H1 (cell line): ENCODE measurements around the gene TMEM273. TPM values are rescaled to one million over a fixed set of nuclear protein-coding genes. Genes with fewer than 3 reads are reported as not detected.

Experiments
- CTCF ChIA-PET: fragments of 300-600 bp; sonication (Branson Sonifier 250); formaldehyde crosslinking; loops from one replicate; lab custom pipeline; 2021; ENCODE audit not compliant: partially characterized antibody; lab: Charles Lee
- POLR2A ChIA-PET: fragments of 300-600 bp; sonication (Branson Sonifier 250); formaldehyde crosslinking; loops from one replicate; lab custom pipeline; 2021; ENCODE audit warnings: inconsistent platforms; ENCODE audit not compliant: partially characterized antibody; lab: Charles Lee
- DNase-seq, 2 experiments: peaks; one replicate each; pipeline versions ENCODE4 v3.0.0 to v3.0.0-alpha.2; 2010 to 2022; ENCODE audit warnings: low spot score in 2 of 2, low read depth in 1 of 2, mixed read lengths in 1 of 2
- FAIRE-seq: peaks from 2 replicates; lab custom pipeline; 2011; peaks lifted over from hg19 to GRCh38; lab: Jason Lieb, UNC
- H2AFZ ChIP-seq: 2 replicates; pipeline ENCODE4 v1.8.1; 2012; ENCODE audit warnings: low read length, inconsistent platforms
- H2AK5ac ChIP-seq: 2 replicates; pipeline ENCODE4 v1.6.1; 2013; ENCODE audit warnings: low read depth, low read length
- H2BK120ac ChIP-seq: replicated peaks from 2 replicates; pipeline ENCODE3; 2013; ENCODE audit warnings: low read depth, low read length, inconsistent platforms
- H2BK12ac ChIP-seq: 2 replicates; pipeline ENCODE4 v1.6.1; 2013; ENCODE audit warnings: low read depth, low read length
- H2BK15ac ChIP-seq: 2 replicates; pipeline ENCODE4 v1.6.1; 2013; ENCODE audit warnings: low read length
- H2BK20ac ChIP-seq: 2 replicates; pipeline ENCODE4 v1.6.1; 2013; ENCODE audit warnings: low read length
- H2BK5ac ChIP-seq: 2 replicates; pipeline ENCODE4 v1.6.1; 2013; ENCODE audit warnings: low read depth, low read length
- H3K14ac ChIP-seq: 2 replicates; pipeline ENCODE4 v1.6.1; 2013; ENCODE audit warnings: inconsistent platforms; ENCODE audit not compliant: insufficient read length
- H3K18ac ChIP-seq: 2 replicates; pipeline ENCODE4 v1.6.1; 2013; ENCODE audit warnings: low read length; ENCODE audit errors: extremely low read depth
- H3K23ac ChIP-seq: 2 replicates; pipeline ENCODE4 v1.6.1; 2013; ENCODE audit warnings: inconsistent platforms; ENCODE audit not compliant: insufficient read length
- H3K23me2 ChIP-seq: 2 replicates; pipeline ENCODE4 v1.6.1; 2013; ENCODE audit warnings: low read depth, low read length
- H3K27ac ChIP-seq: 2 replicates; pipeline ENCODE4 v1.6.1; 2011; ENCODE audit warnings: low read depth, low read length, inconsistent platforms
- H3K27me3 ChIP-seq, 4 experiments: replicated peaks in 1 of 4; 1 replicate in 1 of 4; 2 replicates in 3 of 4; pipeline versions ENCODE4 v1.6.1 to v1.8.1; 2011 to 2013; ENCODE audit warnings: low read length in 3 of 4, mild to moderate bottlenecking in 3 of 4, inconsistent platforms in 2 of 4, mixed read lengths in 2 of 4, moderate library complexity in 1 of 4; ENCODE audit not compliant: control insufficient read depth in 3 of 4, insufficient read depth in 3 of 4; ENCODE audit errors: extremely low read depth in 1 of 4
- H3K36me3 ChIP-seq, 4 experiments: 2 replicates each; pipeline versions ENCODE4 v1.6.1 to v1.8.1; 2011 to 2013; ENCODE audit warnings: mild to moderate bottlenecking in 4 of 4, low read length in 3 of 4, moderate library complexity in 2 of 4, control low read depth in 1 of 4, inconsistent platforms in 1 of 4; ENCODE audit not compliant: insufficient read depth in 4 of 4, control insufficient read depth in 2 of 4
- H3K4ac ChIP-seq: replicated peaks from 2 replicates; pipeline ENCODE3; 2013; ENCODE audit warnings: low read length, low read depth, mixed read lengths, inconsistent platforms; ENCODE audit not compliant: insufficient read length
- H3K4me1 ChIP-seq, 4 experiments: replicated peaks in 1 of 4; 1 replicate in 1 of 4; 2 replicates in 3 of 4; pipeline versions ENCODE4 v1.6.1 to v1.8.1; 2011 to 2013; ENCODE audit warnings: low read length in 3 of 4, inconsistent platforms in 2 of 4, mixed read lengths in 1 of 4; ENCODE audit not compliant: insufficient read depth in 4 of 4, control insufficient read depth in 3 of 4
- H3K4me2 ChIP-seq, 2 experiments: 2 replicates each; pipeline versions ENCODE4 v1.6.1 to v1.8.1; 2011 to 2013; ENCODE audit warnings: low read depth in 2 of 2, low read length in 2 of 2, control low read depth in 1 of 2, inconsistent platforms in 1 of 2, mild to moderate bottlenecking in 1 of 2; ENCODE audit not compliant: insufficient read depth in 1 of 2
- H3K4me3 ChIP-seq, 4 experiments: fragments of 200-600, 300-600 bp in 1 of 4; sonication (generic), shearing (Covaris generic), sonication (Bioruptor Twin) in 1 of 4; 2 replicates each; pipeline versions ENCODE4 v1.5.1 to v1.8.1; 2011 to 2016; ENCODE audit warnings: low read length in 4 of 4, low read depth in 3 of 4, control low read depth in 2 of 4, inconsistent platforms in 2 of 4, mild to moderate bottlenecking in 2 of 4, mixed read lengths in 1 of 4, moderate library complexity in 1 of 4; ENCODE audit not compliant: insufficient read depth in 2 of 4; ENCODE audit errors: extremely low read depth in 1 of 4
- H3K56ac ChIP-seq: replicated peaks from 2 replicates; pipeline ENCODE3; 2013; ENCODE audit warnings: low read depth, mild to moderate bottlenecking, mixed read lengths, low read length, inconsistent platforms; ENCODE audit not compliant: insufficient read length
- H3K79me1 ChIP-seq: 2 replicates; pipeline ENCODE4 v1.6.1; 2013; ENCODE audit warnings: low read depth, low read length, control low read depth
- H3K79me2 ChIP-seq, 2 experiments: 2 replicates each; pipeline versions ENCODE4 v1.6.1 to v1.8.1; 2012 to 2013; ENCODE audit warnings: low read length in 2 of 2, mild to moderate bottlenecking in 2 of 2, inconsistent platforms in 1 of 2; ENCODE audit not compliant: insufficient read depth in 2 of 2, control insufficient read depth in 1 of 2
- H3K9ac ChIP-seq, 4 experiments: replicated peaks in 1 of 4; 1 replicate in 1 of 4; 2 replicates in 3 of 4; pipeline versions ENCODE4 v1.6.1 to v1.8.1; 2011 to 2013; ENCODE audit warnings: low read depth in 3 of 4, low read length in 3 of 4, control low read depth in 2 of 4, mild to moderate bottlenecking in 2 of 4, moderate library complexity in 2 of 4, inconsistent platforms in 1 of 4; ENCODE audit errors: extremely low read depth in 1 of 4
- H3K9me3 ChIP-seq, 2 experiments: 2 replicates each; pipeline versions ENCODE4 v1.6.1 to v1.8.1; 2012 to 2013; ENCODE audit warnings: mild to moderate bottlenecking in 2 of 2, moderate library complexity in 2 of 2, control low read depth in 1 of 2, inconsistent platforms in 1 of 2, low read depth in 1 of 2, low read length in 1 of 2, mixed read lengths in 1 of 2; ENCODE audit not compliant: insufficient read depth in 2 of 2
- H4K20me1 ChIP-seq, 2 experiments: replicated peaks in 1 of 2; 2 replicates each; pipeline versions ENCODE3 to v1.8.1; 2011 to 2013; ENCODE audit warnings: inconsistent platforms in 2 of 2, low read length in 2 of 2, mild to moderate bottlenecking in 1 of 2; ENCODE audit not compliant: insufficient read depth in 2 of 2, control insufficient read depth in 1 of 2
- H4K5ac ChIP-seq: 2 replicates; pipeline ENCODE4 v1.6.1; 2013; ENCODE audit warnings: low read length, low read depth, mixed read lengths, inconsistent platforms; ENCODE audit not compliant: insufficient read length
- H4K8ac ChIP-seq: 2 replicates; pipeline ENCODE4 v1.8.0; 2013; ENCODE audit warnings: mild to moderate bottlenecking, moderate library complexity, low read length, inconsistent platforms; ENCODE audit not compliant: insufficient read depth; ENCODE audit errors: extremely low read depth
- H4K91ac ChIP-seq: replicated peaks from 2 replicates; pipeline ENCODE3; 2013; ENCODE audit warnings: low read length, mixed read lengths, inconsistent platforms; ENCODE audit not compliant: insufficient read length
- ASH2L ChIP-seq: fragments of 200-600, 300-600 bp; sonication (generic); IDR thresholded peaks from one replicate; pipeline ENCODE4 v1.7.1; 2017; ENCODE audit warnings: low read length
- BCL11A ChIP-seq, 2 experiments: IDR thresholded peaks; one replicate each; pipeline ENCODE4 v1.6.1; 2011; ENCODE audit warnings: low read depth in 2 of 2, low read length in 2 of 2, mild to moderate bottlenecking in 2 of 2
- CREB1 ChIP-seq: IDR thresholded peaks from 2 replicates; pipeline ENCODE4 v1.6.1; 2012; ENCODE audit warnings: inconsistent platforms
- GABPA ChIP-seq: IDR thresholded peaks from 2 replicates; pipeline ENCODE4 v1.6.1; 2011; ENCODE audit warnings: mild to moderate bottlenecking, low read length, moderate library complexity, borderline replicate concordance; ENCODE audit not compliant: insufficient read depth
- JUN ChIP-seq: IDR thresholded peaks from 2 replicates; pipeline ENCODE4 v1.6.1; 2011; ENCODE audit warnings: low read depth, mild to moderate bottlenecking, improper control_type of control experiment, low read length
- KDM1A ChIP-seq: fragments of 200-600, 300-600 bp; sonication (generic); IDR thresholded peaks from 2 replicates; pipeline ENCODE4 v1.7.1; 2016; ENCODE audit warnings: mild to moderate bottlenecking, low read length, borderline replicate concordance
- KDM5A ChIP-seq: fragments of 200-600 bp; IDR thresholded peaks from 2 replicates; pipeline ENCODE4 v1.7.1; 2012; ENCODE audit warnings: mild to moderate bottlenecking, low read length, inconsistent platforms, mixed read lengths
- POLR2AphosphoS5 ChIP-seq: IDR thresholded peaks from 2 replicates; pipeline ENCODE4 v1.6.1; 2011; ENCODE audit warnings: low read depth, low read length
- POU5F1 ChIP-seq: IDR thresholded peaks from 2 replicates; pipeline ENCODE4 v1.6.1; 2011; ENCODE audit warnings: low read depth, mild to moderate bottlenecking, low read length, moderate library complexity
- SIX5 ChIP-seq: IDR thresholded peaks from 2 replicates; pipeline ENCODE4 v1.6.1; 2011; ENCODE audit warnings: mild to moderate bottlenecking, low read depth, low read length
- SP1 ChIP-seq: IDR thresholded peaks from 2 replicates; pipeline ENCODE4 v1.6.1; 2011; ENCODE audit warnings: low read depth, low read length
- SRF ChIP-seq: IDR thresholded peaks from 2 replicates; pipeline ENCODE4 v1.6.1; 2011; ENCODE audit warnings: mild to moderate bottlenecking, low read depth, low read length, moderate library complexity
- SUZ12 ChIP-seq: fragments of 200-600 bp; sonication (generic); IDR thresholded peaks from 2 replicates; pipeline ENCODE4 v1.6.1; 2012; ENCODE audit warnings: mild to moderate bottlenecking, inconsistent platforms, low read length, moderate library complexity, mixed read lengths
- YY1 ChIP-seq: IDR thresholded peaks from 2 replicates; pipeline ENCODE4 v1.6.1; 2011; ENCODE audit warnings: low read depth, mild to moderate bottlenecking, low read length
- ZNF274 ChIP-seq: IDR thresholded peaks from 2 replicates; pipeline ENCODE4 v1.7.0; 2012; ENCODE audit warnings: low read length, borderline replicate concordance; ENCODE audit errors: extremely low read depth
- WGBS, 2 experiments: shearing (Covaris generic) in 1 of 2; methylation state at CpG; one replicate each; pipeline versions ENCODE4 v1.1.6 to v1.1.7; 2013 to 2015; ENCODE audit warnings: low lambda C conversion rate in 2 of 2, mixed read lengths in 2 of 2, inconsistent platforms in 1 of 2, low coverage in 1 of 2, missing lambda C conversion rate in 1 of 2; ENCODE audit not compliant: insufficient replicate concordance in 2 of 2, insufficient coverage in 1 of 2, insufficient read length in 1 of 2; ENCODE audit errors: extremely low coverage in 1 of 2, missing lambda C conversion rate in 1 of 2; 5-methylcytosine and 5-hydroxymethylcytosine counted together
- polyA plus RNA-seq, 7 experiments: library from polyadenylated mRNA; depleted of rRNA in 3 of 7; stranded (reverse) in 5 of 7; unstranded in 2 of 7; fragments of >200 nt in 5 of 7; fragments of 200-250 nt in 2 of 7; gene quantifications; 1 replicate in 5 of 7; 2 replicates in 1 of 7; 4 replicates in 1 of 7; pipeline versions ENCODE4 v1.2.1 to v1.2.3, GENCODE V29; 2011 to 2013; ENCODE audit warnings: missing spikeins in 2 of 7, mixed read lengths in 2 of 7
- total RNA-seq: library from RNA; stranded (reverse); fragmentation: NEBNext Ultra II Directional; extraction: Animal tissue kit (Norgen Biotek cat#: 25700); gene quantifications from 2 replicates; pipeline ENCODE4 v1.2.1, GENCODE V29; 2021

The TMEM273 gene
- total and polyA plus RNA-seq, 2 of the 8 experiments (the other 6 are each of a cell fraction or from before 2014, with no cell fraction given) = not detected

- Histone ChIP-seq H3K4ac (no peak overlapping the region), H2BK12ac (no peak overlapping the region), H2AK5ac (no peak overlapping the region), H2BK15ac (no peak overlapping the region), H3K36me3 (no peaks in the 10 kb centered on the region), H3K56ac (no peak overlapping the region), H3K23ac (no peak overlapping the region), H3K18ac (no peak overlapping the region), H3K27me3 (no peaks in the 10 kb centered on the region), H4K5ac (no peak overlapping the region), H3K4me2 (no peak overlapping the region), H3K9ac (no peak overlapping the region), H2BK120ac (no peak overlapping the region), H2AFZ (no peak overlapping the region), H2BK5ac (no peak overlapping the region), H3K79me1 (no peaks in the 10 kb centered on the region), H4K91ac (no peak overlapping the region), H3K4me3 (no peak overlapping the region), H4K8ac (no peak overlapping the region), H2BK20ac (no peak overlapping the region), H3K9me3 (peaks cover 0 to 4% of the 10 kb centered on the region in 2 experiments; a peak in 1 of 4 replicates), H3K27ac (no peak overlapping the region), H3K4me1 (no peaks in the 10 kb centered on the region), H4K20me1 (no peaks in the 10 kb centered on the region), H3K79me2 (no peaks in the 10 kb centered on the region), H3K14ac (no peak overlapping the region), H3K23me2 (no peaks in the 10 kb centered on the region)
- FAIRE-seq = no peak
- ChIA-PET CTCF (interaction anchor here (1.0 to 1.1 kb wide), 2 partner anchors 10 to 11 kb away, joined by 3 read pairs; no protein-coding TSS in a partner anchor), POLR2A (no interaction called here)
- DNase-seq = no peak
- WGBS, 2 experiments = 81% methylated on average over 5 of the region's 5 CpGs; no CpG with 5 or more reads in 1 of the 2 experiments
- TF ChIP-seq JUN (no peak), GABPA (no peak), YY1 (no peak), SRF (no peak), POLR2AphosphoS5 (no peak), KDM5A (no peak), KDM1A (no peak), POU5F1 (no peak), SP1 (no peak), SIX5 (no peak), ZNF274 (no peak), CREB1 (no peak), ASH2L (no peak), SUZ12 (no peak), BCL11A (IDR thresholded peaks at IDR 0.05; ENCODE audit: low read depth in 2 of 2, low read length in 2 of 2) (no peak)
Measured at GRCh38 chr10:49150426-49150825, 37.8 kb downstream of the TMEM273 start.
